ENCODE measurements around the gene TMBIM1. TPM values are rescaled to one million over a fixed set of nuclear protein-coding genes. Genes with fewer than 3 reads are reported as not detected.

The TMBIM1 gene
- total and polyA plus RNA-seq, 8 donors, result 56.6 to 196 (median 159) TPM

Small RNA genes lying within 50 kb of the gene (microRNA-seq; reads per million reads assigned to microRNA genes)
- gene MIR6513, result 6.8 to 7.0 reads per million in 2 donors
- 0 to 1.9 reads per million in 2 donors for gene MIR6810

Other genes starting within 250 kb of the TMBIM1 start
- gene RUFY4, start 223.2 kb downstream of the TMBIM1 start, total RNA-seq, result under 1 TPM in 1 of 6 donors, not detected in 5; 0.31 TPM
- gene RUFY4, start 223.2 kb downstream of the TMBIM1 start, polyA plus RNA-seq, result under 1 TPM in 1 of 2 donors, not detected in 1; 0.08 TPM
- 1 to 10 TPM in 2 of 6 donors, under 1 TPM in 1, not detected in 3; 0.90 to 1.5 (median 1.1) TPM for gene CXCR2, start 166.5 kb downstream of the TMBIM1 start, total RNA-seq
- gene CXCR2, start 166.5 kb downstream of the TMBIM1 start, polyA plus RNA-seq, result under 1 TPM; 0.07 to 0.11 TPM
- under 1 TPM in 3 of 6 donors, not detected in 3; 0.52 to 0.92 (median 0.59) TPM for gene CXCR1, start 125.5 kb downstream of the TMBIM1 start, total RNA-seq
- under 1 TPM; 0.08 to 0.09 TPM for gene CXCR1, start 125.5 kb downstream of the TMBIM1 start, polyA plus RNA-seq
- 100 to 1,000 TPM in 1 of 6 donors, 10 to 100 TPM in 5; 43.4 to 102 (median 55.8) TPM for gene ARPC2, start 75.3 kb downstream of the TMBIM1 start, total RNA-seq
- 10 to 100 TPM; 37.4 to 90.7 TPM for gene ARPC2, start 75.3 kb downstream of the TMBIM1 start, polyA plus RNA-seq
- 1 to 10 TPM in 3 of 6 donors, under 1 TPM in 3; 0.12 to 1.8 (median 0.76) TPM for gene GPBAR1, start 31.5 kb downstream of the TMBIM1 start, total RNA-seq
- gene GPBAR1, start 31.5 kb downstream of the TMBIM1 start, polyA plus RNA-seq, result 1 to 10 TPM; 2.1 to 2.3 TPM
- gene AAMP, start 22.4 kb downstream of the TMBIM1 start, total RNA-seq, result 10 to 100 TPM; 34.0 to 51.8 (median 39.8) TPM
- 10 to 100 TPM; 46.8 to 85.5 TPM for gene AAMP, start 22.4 kb downstream of the TMBIM1 start, polyA plus RNA-seq
- 10 to 100 TPM; 17.2 to 32.2 (median 21.4) TPM for gene PNKD, start 22.0 kb downstream of the TMBIM1 start, total RNA-seq
- 10 to 100 TPM; 48.9 to 89.1 TPM for gene PNKD, start 22.0 kb downstream of the TMBIM1 start, polyA plus RNA-seq
- 1 to 10 TPM in 3 of 6 donors, under 1 TPM in 3; 0.64 to 2.7 (median 1.0) TPM for gene CATIP, start 64.4 kb upstream of the TMBIM1 start, total RNA-seq
- gene CATIP, start 64.4 kb upstream of the TMBIM1 start, polyA plus RNA-seq, result 1 to 10 TPM; 4.5 to 7.3 TPM
- 10 to 100 TPM in 2 of 6 donors, 1 to 10 TPM in 3, under 1 TPM in 1; 0.51 to 16.2 (median 5.6) TPM for gene SLC11A1, start 89.8 kb upstream of the TMBIM1 start, total RNA-seq
- gene SLC11A1, start 89.8 kb upstream of the TMBIM1 start, polyA plus RNA-seq, result 1 to 10 TPM; 3.9 to 6.4 TPM
- 10 to 100 TPM; 54.2 to 90.8 (median 71.5) TPM for gene CTDSP1, start 107.4 kb upstream of the TMBIM1 start, total RNA-seq
- 10 to 100 TPM; 76.0 to 89.8 TPM for gene CTDSP1, start 107.4 kb upstream of the TMBIM1 start, polyA plus RNA-seq
- gene VIL1, start 126.6 kb upstream of the TMBIM1 start, total RNA-seq, result 10 to 100 TPM; 10.7 to 27.9 (median 17.6) TPM
- 10 to 100 TPM; 10.1 to 12.6 TPM for gene VIL1, start 126.6 kb upstream of the TMBIM1 start, polyA plus RNA-seq